Epidermal melanocyte (primary cell): ENCODE results near the gene THUMPD3.

Experiments used
- DNase-seq: peaks from one replicate; pipeline ENCODE4 v3.0.0; 2011; ENCODE audit warnings: low spot score; ENCODE audit not compliant: insufficient read length

The THUMPD3 gene

GRCh38 chr3:9362731-9363530 lies at the start of gene THUMPD3:
TSS of gene THUMPD3 (plus strand) at chr3:9363054. CDS start at chr3:9365069, 2,015 bp downstream.
- peak; percentile 83 for DNase-seq

- no peak for DNase-seq
Measured at GRCh38 chr3:9314796-9315195, 48.1 kb upstream of the THUMPD3 start.

- DNase-seq: peak; percentile 31
Measured at GRCh38 chr3:9316881-9317361, 45.9 kb upstream of the THUMPD3 start.

GRCh38 chr3:9322780-9323179 lies 40.1 kb upstream of the THUMPD3 start:
- no peak for DNase-seq

GRCh38 chr3:9324944-9325343 lies 37.9 kb upstream of the THUMPD3 start:
- no peak for DNase-seq

GRCh38 chr3:9327578-9327977 lies 35.3 kb upstream of the THUMPD3 start:
- DNase-seq: no peak

- DNase-seq: no peak
Measured at GRCh38 chr3:9330166-9330703, 32.6 kb upstream of the THUMPD3 start.

GRCh38 chr3:9331171-9331570 lies 31.7 kb upstream of the THUMPD3 start:
- no peak for DNase-seq

- DNase-seq: no peak
Measured at GRCh38 chr3:9332250-9333030, 30.4 kb upstream of the THUMPD3 start.

- DNase-seq: no peak
Measured at GRCh38 chr3:9339761-9340471, 22.9 kb upstream of the THUMPD3 start.

- no peak for DNase-seq
Measured at GRCh38 chr3:9340472-9340902, 22.4 kb upstream of the THUMPD3 start.

GRCh38 chr3:9342696-9343095 lies 20.2 kb upstream of the THUMPD3 start:
- DNase-seq: no peak

GRCh38 chr3:9343115-9343514 lies 19.7 kb upstream of the THUMPD3 start:
- no peak for DNase-seq

GRCh38 chr3:9345041-9345440 lies 17.8 kb upstream of the THUMPD3 start:
- no peak for DNase-seq

GRCh38 chr3:9346141-9346540 lies 16.7 kb upstream of the THUMPD3 start:
- no peak for DNase-seq

GRCh38 chr3:9347081-9347480 lies 15.8 kb upstream of the THUMPD3 start:
- DNase-seq: no peak

- DNase-seq: no peak
Measured at GRCh38 chr3:9347887-9348286, 15.0 kb upstream of the THUMPD3 start.

GRCh38 chr3:9349321-9350117 lies 13.3 kb upstream of the THUMPD3 start:
- DNase-seq: no peak

GRCh38 chr3:9351709-9352126 lies 11.1 kb upstream of the THUMPD3 start:
- no peak for DNase-seq

- DNase-seq: peak; percentile 80
Measured at GRCh38 chr3:9352917-9353752, 9.7 kb upstream of the THUMPD3 start.
